IMR-90 (cell line): ENCODE data around the gene MICAL3.

ENCODE experiments used
- BHLHE40 ChIP-seq: fragments of 150-350 bp; IDR thresholded peaks from 2 replicates; pipeline ENCODE4 v1.6.1; 2016; ENCODE audit warnings: mild to moderate bottlenecking, low read depth, low read length
- CEBPB ChIP-seq: IDR thresholded peaks from 2 replicates; pipeline ENCODE4 v1.6.1; 2012; ENCODE audit warnings: low read depth, low read length, improper control_type of control experiment
- ELK1 ChIP-seq: fragments of 150-350 bp; IDR thresholded peaks from 2 replicates; pipeline ENCODE4 v1.6.1; 2016; ENCODE audit warnings: low read depth, mild to moderate bottlenecking, low read length, moderate library complexity, borderline replicate concordance
- MXI1 ChIP-seq: IDR thresholded peaks from 2 replicates; pipeline ENCODE4 v1.6.1; 2012; ENCODE audit warnings: low read depth, mild to moderate bottlenecking, low read length, moderate library complexity, borderline replicate concordance
- NFE2L2 ChIP-seq: fragments of 150-350 bp; IDR thresholded peaks from 2 replicates; pipeline ENCODE4 v1.6.1; 2016; ENCODE audit warnings: low read depth, mild to moderate bottlenecking, low read length
- POLR2A ChIP-seq: IDR thresholded peaks from 2 replicates; pipeline ENCODE4 v1.6.1; 2012; ENCODE audit warnings: mild to moderate bottlenecking, low read depth, low read length
- RAD21 ChIP-seq: IDR thresholded peaks from 2 replicates; pipeline ENCODE4 v1.6.1; 2012; ENCODE audit warnings: low read length, improper control_type of control experiment
- SMC3 ChIP-seq: fragments of 150-350 bp; IDR thresholded peaks from 2 replicates; pipeline ENCODE4 v1.6.1; 2016; ENCODE audit warnings: low read depth, mild to moderate bottlenecking, antibody characterized with exemption, low read length, moderate library complexity
- TF ChIP-seq, protein P1 (sequence below): conservative IDR thresholded peaks from 2 replicates; pipeline ENCODE4 v1.5.1; 2012; ENCODE audit warnings: mild to moderate bottlenecking, low read depth, low read length, improper control_type of control experiment

GRCh38 chr22:17990942-17991341 is 33.4 kb downstream of the MICAL3 start:
- TF ChIP-seq POLR2A: no peak
- TF ChIP-seq, protein P1, sequence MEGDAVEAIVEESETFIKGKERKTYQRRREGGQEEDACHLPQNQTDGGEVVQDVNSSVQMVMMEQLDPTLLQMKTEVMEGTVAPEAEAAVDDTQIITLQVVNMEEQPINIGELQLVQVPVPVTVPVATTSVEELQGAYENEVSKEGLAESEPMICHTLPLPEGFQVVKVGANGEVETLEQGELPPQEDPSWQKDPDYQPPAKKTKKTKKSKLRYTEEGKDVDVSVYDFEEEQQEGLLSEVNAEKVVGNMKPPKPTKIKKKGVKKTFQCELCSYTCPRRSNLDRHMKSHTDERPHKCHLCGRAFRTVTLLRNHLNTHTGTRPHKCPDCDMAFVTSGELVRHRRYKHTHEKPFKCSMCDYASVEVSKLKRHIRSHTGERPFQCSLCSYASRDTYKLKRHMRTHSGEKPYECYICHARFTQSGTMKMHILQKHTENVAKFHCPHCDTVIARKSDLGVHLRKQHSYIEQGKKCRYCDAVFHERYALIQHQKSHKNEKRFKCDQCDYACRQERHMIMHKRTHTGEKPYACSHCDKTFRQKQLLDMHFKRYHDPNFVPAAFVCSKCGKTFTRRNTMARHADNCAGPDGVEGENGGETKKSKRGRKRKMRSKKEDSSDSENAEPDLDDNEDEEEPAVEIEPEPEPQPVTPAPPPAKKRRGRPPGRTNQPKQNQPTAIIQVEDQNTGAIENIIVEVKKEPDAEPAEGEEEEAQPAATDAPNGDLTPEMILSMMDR: no peak
- TF ChIP-seq RAD21: no peak
- TF ChIP-seq SMC3: no peak
- no peak for TF ChIP-seq ELK1
- no peak for TF ChIP-seq CEBPB
- TF ChIP-seq BHLHE40: no peak
- no peak for TF ChIP-seq NFE2L2
- no peak for TF ChIP-seq MXI1
